AG10803 (cell line): Measurements from ENCODE around the gene FRMPD4.

ENCODE experiments used
- DNase-seq: peaks from one replicate; pipeline ENCODE4 v3.0.0; 2010; ENCODE audit warnings: low read depth
- H3K4me3 ChIP-seq: 2 replicates; pipeline ENCODE4 v1.5.1; 2011; ENCODE audit warnings: mild to moderate bottlenecking, low read length, control low read depth
- CTCF ChIP-seq: conservative IDR thresholded peaks from 2 replicates; pipeline ENCODE4 v1.5.1; 2011; ENCODE audit warnings: mild to moderate bottlenecking, low read length, control low read depth, inconsistent platforms

FRMPD4 gene

GRCh38 chrX:12770440-12770839 lies 632.2 kb downstream of the FRMPD4 start:
- no peak overlapping the region for H3K4me3 ChIP-seq
- TF ChIP-seq CTCF, result peak; percentile 44
- DNase-seq, result peak; percentile 22

DNA sequence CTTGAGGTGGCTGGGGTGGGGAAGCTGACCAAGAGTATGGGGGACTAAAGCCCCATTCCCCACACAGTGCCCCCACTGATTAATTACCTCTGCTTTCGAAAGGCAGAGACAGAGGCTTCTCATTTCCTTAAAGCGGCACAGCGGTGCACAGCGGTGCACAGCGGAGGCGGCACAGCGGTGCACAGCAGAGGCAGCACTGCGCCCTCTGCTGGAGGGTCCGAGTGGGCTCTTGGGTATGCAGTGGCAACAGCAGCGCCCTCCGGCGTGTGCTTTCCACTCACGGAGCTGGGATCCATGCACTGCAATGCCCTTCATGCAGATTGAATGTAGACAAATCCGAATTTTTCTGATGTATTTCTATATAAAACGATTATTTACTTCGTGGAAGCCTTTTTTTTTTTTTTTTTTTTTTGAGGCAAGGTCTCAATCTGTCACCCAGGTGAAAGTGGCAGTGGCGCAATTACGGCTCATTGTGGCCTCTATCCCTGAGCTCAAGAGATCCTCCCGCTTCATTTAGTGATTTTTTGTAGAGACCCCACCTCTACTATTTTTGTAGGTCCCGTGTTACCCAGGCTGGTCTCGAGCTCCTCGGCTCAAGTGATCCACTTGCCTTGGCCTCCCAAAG lies 633.3 kb downstream of the FRMPD4 start:
- no peak overlapping the region for H3K4me3 ChIP-seq
- DNase-seq, result peak; percentile 16
- TF ChIP-seq CTCF, result peak; percentile 55
